Stimulated activated CD4-positive, alpha-beta T cell treated with anti-CD3 and anti-CD28 coated beads, Interleukin-4, amount 100 ng/mL, for 24 hours (primary cell): ENCODE measurements around the gene ACACA.

Experiments used
- DNase-seq: peaks from one replicate; pipeline ENCODE4 v3.0.0-alpha.2; 2020

Gene ACACA

GRCh38 chr17:37123386-37123785, 283.2 kb downstream of the ACACA start:
- no peak for DNase-seq

GRCh38 chr17:37121616-37122015, 285.0 kb downstream of the ACACA start:
- no peak for DNase-seq

- DNase-seq: no peak
These were observed 288.1 kb downstream of the ACACA start for GRCh38 chr17:37118366-37119137.

- no peak for DNase-seq
These were observed 289.1 kb downstream of the ACACA start for GRCh38 chr17:37117373-37118142.

GRCh38 chr17:37116671-37117185, 289.9 kb downstream of the ACACA start:
- no peak for DNase-seq

GRCh38 chr17:37111329-37111728, 295.3 kb downstream of the ACACA start:
- no peak for DNase-seq

GRCh38 chr17:37110746-37111145, 295.9 kb downstream of the ACACA start:
- no peak for DNase-seq

GRCh38 chr17:37109731-37110710, 296.6 kb downstream of the ACACA start:
- no peak for DNase-seq

- no peak for DNase-seq
These were observed 297.5 kb downstream of the ACACA start for GRCh38 chr17:37109106-37109505.

- no peak for DNase-seq
These were observed 299.1 kb downstream of the ACACA start for GRCh38 chr17:37107406-37108083.

- DNase-seq: no peak
These were observed 300.6 kb downstream of the ACACA start for GRCh38 chr17:37106049-37106448.

- no peak for DNase-seq
These were observed 303.4 kb downstream of the ACACA start for GRCh38 chr17:37103231-37103630.

GRCh38 chr17:37101306-37101705, 305.3 kb downstream of the ACACA start:
- DNase-seq: no peak

- no peak for DNase-seq
These were observed 306.4 kb downstream of the ACACA start for GRCh38 chr17:37100231-37100630.

- no peak for DNase-seq
These were observed 307.5 kb downstream of the ACACA start for GRCh38 chr17:37098910-37099664.

- DNase-seq: no peak
These were observed 308.5 kb downstream of the ACACA start for GRCh38 chr17:37098152-37098551.

GRCh38 chr17:37097154-37097553, 309.5 kb downstream of the ACACA start:
- DNase-seq: no peak

GRCh38 chr17:37096071-37096470, 310.6 kb downstream of the ACACA start:
- DNase-seq: no peak

- DNase-seq: no peak
These were observed 312.2 kb downstream of the ACACA start for GRCh38 chr17:37094391-37094790.

- no peak for DNase-seq
These were observed 313.9 kb downstream of the ACACA start for GRCh38 chr17:37092701-37093100.

- no peak for DNase-seq
These were observed 314.6 kb downstream of the ACACA start for GRCh38 chr17:37092071-37092470.
